ENCODE results near the gene CNDP2.
A peak's percentile ranks its signal among the peaks of the same experiment; 100 is the strongest.

The CNDP2 gene

GRCh38 chr18:74472312-74472711, 23.9 kb upstream of the CNDP2 start:
- H3K4me3 ChIP-seq (ENCODE audit: low read depth, low read length), result no peak overlapping the region
- TF ChIP-seq, protein P1, sequence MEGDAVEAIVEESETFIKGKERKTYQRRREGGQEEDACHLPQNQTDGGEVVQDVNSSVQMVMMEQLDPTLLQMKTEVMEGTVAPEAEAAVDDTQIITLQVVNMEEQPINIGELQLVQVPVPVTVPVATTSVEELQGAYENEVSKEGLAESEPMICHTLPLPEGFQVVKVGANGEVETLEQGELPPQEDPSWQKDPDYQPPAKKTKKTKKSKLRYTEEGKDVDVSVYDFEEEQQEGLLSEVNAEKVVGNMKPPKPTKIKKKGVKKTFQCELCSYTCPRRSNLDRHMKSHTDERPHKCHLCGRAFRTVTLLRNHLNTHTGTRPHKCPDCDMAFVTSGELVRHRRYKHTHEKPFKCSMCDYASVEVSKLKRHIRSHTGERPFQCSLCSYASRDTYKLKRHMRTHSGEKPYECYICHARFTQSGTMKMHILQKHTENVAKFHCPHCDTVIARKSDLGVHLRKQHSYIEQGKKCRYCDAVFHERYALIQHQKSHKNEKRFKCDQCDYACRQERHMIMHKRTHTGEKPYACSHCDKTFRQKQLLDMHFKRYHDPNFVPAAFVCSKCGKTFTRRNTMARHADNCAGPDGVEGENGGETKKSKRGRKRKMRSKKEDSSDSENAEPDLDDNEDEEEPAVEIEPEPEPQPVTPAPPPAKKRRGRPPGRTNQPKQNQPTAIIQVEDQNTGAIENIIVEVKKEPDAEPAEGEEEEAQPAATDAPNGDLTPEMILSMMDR (IDR thresholded peaks at IDR 0.05; ENCODE audit: low read depth, low read length, missing control alignments), result no peak
- DNase-seq (ENCODE audit: low read depth), result no peak

GRCh38 chr18:74473976-74474640, 22.1 kb upstream of the CNDP2 start:
- H3K4me3 ChIP-seq (ENCODE audit: low read depth, low read length), result no peak overlapping the region
- TF ChIP-seq, protein P1 (IDR thresholded peaks at IDR 0.05; ENCODE audit: low read depth, low read length, missing control alignments), result no peak
- no peak for DNase-seq (ENCODE audit: low read depth)

DNA sequence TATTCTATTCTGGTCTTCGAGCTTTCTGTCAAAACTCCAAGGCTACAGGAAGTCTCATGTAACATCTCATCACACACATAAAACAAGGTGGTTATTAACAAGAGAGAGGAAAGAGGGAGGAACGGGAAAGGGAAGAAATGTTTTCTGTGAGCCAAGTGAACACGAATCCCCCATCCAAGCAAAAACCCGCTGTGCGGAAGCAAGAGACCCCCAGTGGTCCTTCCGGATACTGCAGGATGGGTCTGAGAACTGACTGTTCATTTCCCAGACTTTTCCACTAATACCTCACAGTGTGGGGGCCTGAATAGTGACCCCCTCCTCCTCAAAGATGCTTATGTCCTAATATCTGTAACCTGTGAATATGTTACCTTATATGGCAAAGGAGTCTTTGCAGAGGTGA, 20.0 kb upstream of the CNDP2 start:
- no peak for DNase-seq (ENCODE audit: low read depth)
- H3K4me3 ChIP-seq (ENCODE audit: low read depth, low read length), result no peak overlapping the region
- TF ChIP-seq, protein P1 (IDR thresholded peaks at IDR 0.05; ENCODE audit: low read depth, low read length, missing control alignments), result peak; percentile 53

DNA sequence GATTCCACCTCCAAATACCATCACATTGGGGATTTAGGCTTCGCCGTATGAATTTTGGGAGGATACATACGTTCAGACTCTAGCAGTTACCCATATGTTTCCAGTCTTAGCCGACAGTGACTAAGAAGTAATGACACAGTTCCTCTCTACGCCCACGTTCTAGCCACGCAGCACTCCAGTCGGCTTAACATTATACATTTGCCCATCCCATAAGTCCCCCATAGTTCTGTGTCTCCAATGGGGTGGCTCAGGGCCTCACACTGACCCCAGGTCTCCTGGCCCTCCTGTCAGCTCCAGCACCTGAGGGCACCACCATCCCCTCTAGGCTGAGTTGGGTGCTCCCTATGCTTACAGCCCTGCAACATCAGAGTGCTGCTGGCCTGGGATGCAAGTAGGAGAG, 18.4 kb upstream of the CNDP2 start:
- DNase-seq (ENCODE audit: low read depth), result no peak
- TF ChIP-seq, protein P1 (IDR thresholded peaks at IDR 0.05; ENCODE audit: low read depth, low read length, missing control alignments), result no peak
- H3K4me3 ChIP-seq (ENCODE audit: low read depth, low read length), result no peak overlapping the region

- no peak for DNase-seq (ENCODE audit: low read depth)
- TF ChIP-seq, protein P1 (IDR thresholded peaks at IDR 0.05; ENCODE audit: low read depth, low read length, missing control alignments), result no peak
- no peak overlapping the region for H3K4me3 ChIP-seq (ENCODE audit: low read depth, low read length)
Observed at GRCh38 chr18:74478316-74478715, 17.8 kb upstream of the CNDP2 start.

GRCh38 chr18:74478880-74479279, 17.3 kb upstream of the CNDP2 start:
- TF ChIP-seq, protein P1 (IDR thresholded peaks at IDR 0.05; ENCODE audit: low read depth, low read length, missing control alignments), result no peak
- DNase-seq (ENCODE audit: low read depth), result no peak
- no peak overlapping the region for H3K4me3 ChIP-seq (ENCODE audit: low read depth, low read length)

DNA sequence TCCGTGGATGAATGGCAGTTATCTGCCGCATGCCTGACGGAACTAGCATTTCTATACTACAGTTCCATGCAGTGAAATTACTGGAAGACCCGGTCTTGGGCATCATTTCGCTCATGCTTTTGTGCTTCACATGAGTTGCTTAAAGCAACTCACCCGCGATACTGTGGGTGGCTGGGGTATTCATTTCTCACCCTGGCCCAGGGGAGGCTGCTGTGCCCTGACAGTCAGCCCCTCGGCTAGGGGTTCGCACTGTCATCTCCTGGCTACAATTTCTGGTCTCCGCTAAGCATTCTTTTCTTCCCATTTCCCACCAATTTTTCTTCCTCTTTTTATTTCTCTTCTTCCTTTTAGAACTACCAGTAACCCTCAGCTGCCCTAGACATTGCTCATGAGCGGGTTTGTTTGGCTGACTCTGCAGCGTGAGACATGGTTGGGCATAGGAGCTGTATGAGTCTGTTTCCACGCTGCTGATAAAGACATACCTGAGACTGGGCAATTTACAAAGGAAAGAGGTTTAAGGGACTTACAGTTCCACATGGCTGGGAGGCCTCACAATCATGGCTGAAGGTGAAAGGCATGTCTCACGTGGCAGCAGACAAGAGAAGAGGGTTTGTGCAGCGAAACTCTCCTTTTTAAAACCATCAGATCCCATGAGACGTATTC, 16.5 kb upstream of the CNDP2 start:
- no peak for DNase-seq (ENCODE audit: low read depth)
- TF ChIP-seq, protein P1 (IDR thresholded peaks at IDR 0.05; ENCODE audit: low read depth, low read length, missing control alignments), result no peak
- H3K4me3 ChIP-seq (ENCODE audit: low read depth, low read length), result no peak overlapping the region

Data from GM12864 (cell line).